HFFc6 (cell line): ENCODE results near the gene WSCD1. TPM values are rescaled to one million over a fixed set of nuclear protein-coding genes. Genes with fewer than 3 reads are reported as not detected.

Experiments
- DNase-seq: peaks from one replicate; pipeline ENCODE4 v3.0.0-alpha.2; 2018
- H3K27ac Mint-ChIP-seq: 2 replicates; pipeline ENCODE4 v1.8.0; 2020; ENCODE audit warnings: mild to moderate bottlenecking, mixed read lengths
- H3K27me3 Mint-ChIP-seq: 2 replicates; pipeline ENCODE4 v1.8.0; 2021; ENCODE audit warnings: mild to moderate bottlenecking, moderate library complexity, mixed read lengths; ENCODE audit not compliant: insufficient read depth
- H3K36me3 Mint-ChIP-seq: 2 replicates; pipeline ENCODE4 v1.8.0; 2021; ENCODE audit warnings: low read depth, mixed read lengths
- H3K4me1 Mint-ChIP-seq: 2 replicates; pipeline ENCODE4 v1.8.0; 2020; ENCODE audit warnings: low read depth, mixed read lengths
- H3K4me3 Mint-ChIP-seq: 2 replicates; pipeline ENCODE4 v1.8.0; 2020; ENCODE audit warnings: mild to moderate bottlenecking, moderate library complexity, mixed read lengths
- H3K9me3 Mint-ChIP-seq: 2 replicates; pipeline ENCODE4 v1.8.0; 2020; ENCODE audit warnings: mild to moderate bottlenecking, mixed read lengths
- total RNA-seq, 6 experiments: library from RNA; stranded (reverse); fragmentation: NEBNext Ultra II Directional; extraction: Animal tissue kit (Norgen Biotek cat#: 25700); gene quantifications; 2 replicates in 1 of 6; 3 replicates in 5 of 6; pipeline ENCODE4 v1.2.3, GENCODE V29; 2021
- TF ChIP-seq, protein P1 (sequence below): fragments of 200-600 bp; sonication (generic); IDR thresholded peaks from 2 replicates; pipeline ENCODE4 v1.5.0; 2021; ENCODE audit warnings: antibody characterized with exemption, mild to moderate bottlenecking

WSCD1 gene
- total RNA-seq, 6 experiments from 2014 or later = not detected

DNA sequence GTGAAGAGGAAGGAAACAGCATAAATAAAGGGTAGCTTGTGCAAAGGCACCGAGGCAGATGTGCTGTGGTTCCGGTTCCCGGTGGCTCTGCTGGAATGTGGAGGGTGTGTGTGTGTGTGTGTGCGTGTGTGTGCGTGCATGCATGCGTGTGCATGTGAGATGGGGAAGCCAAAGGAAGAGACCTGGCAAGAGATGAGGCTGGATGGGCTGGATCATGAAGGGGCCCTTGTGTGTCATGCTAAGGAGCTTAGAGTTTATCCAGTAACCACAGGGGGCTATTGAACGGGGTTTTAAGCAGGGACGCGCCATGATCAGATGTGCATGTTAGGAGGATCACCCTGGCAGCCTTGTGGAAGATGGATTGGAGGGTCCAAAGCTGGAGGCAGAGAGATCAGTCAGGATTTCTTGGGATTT is 8.3 kb downstream of the WSCD1 start:
- DNase-seq = no peak
- Mint-ChIP-seq H3K36me3 (no peaks in the 10 kb centered on the region), H3K4me1 (no peaks in the 10 kb centered on the region), H3K9me3 (no peaks in the 10 kb centered on the region), H3K4me3 (no peak overlapping the region), H3K27me3 (peaks cover 28% of the 10 kb centered on the region), H3K27ac (no peak overlapping the region)
- TF ChIP-seq, protein P1, sequence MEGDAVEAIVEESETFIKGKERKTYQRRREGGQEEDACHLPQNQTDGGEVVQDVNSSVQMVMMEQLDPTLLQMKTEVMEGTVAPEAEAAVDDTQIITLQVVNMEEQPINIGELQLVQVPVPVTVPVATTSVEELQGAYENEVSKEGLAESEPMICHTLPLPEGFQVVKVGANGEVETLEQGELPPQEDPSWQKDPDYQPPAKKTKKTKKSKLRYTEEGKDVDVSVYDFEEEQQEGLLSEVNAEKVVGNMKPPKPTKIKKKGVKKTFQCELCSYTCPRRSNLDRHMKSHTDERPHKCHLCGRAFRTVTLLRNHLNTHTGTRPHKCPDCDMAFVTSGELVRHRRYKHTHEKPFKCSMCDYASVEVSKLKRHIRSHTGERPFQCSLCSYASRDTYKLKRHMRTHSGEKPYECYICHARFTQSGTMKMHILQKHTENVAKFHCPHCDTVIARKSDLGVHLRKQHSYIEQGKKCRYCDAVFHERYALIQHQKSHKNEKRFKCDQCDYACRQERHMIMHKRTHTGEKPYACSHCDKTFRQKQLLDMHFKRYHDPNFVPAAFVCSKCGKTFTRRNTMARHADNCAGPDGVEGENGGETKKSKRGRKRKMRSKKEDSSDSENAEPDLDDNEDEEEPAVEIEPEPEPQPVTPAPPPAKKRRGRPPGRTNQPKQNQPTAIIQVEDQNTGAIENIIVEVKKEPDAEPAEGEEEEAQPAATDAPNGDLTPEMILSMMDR = no peak

DNA sequence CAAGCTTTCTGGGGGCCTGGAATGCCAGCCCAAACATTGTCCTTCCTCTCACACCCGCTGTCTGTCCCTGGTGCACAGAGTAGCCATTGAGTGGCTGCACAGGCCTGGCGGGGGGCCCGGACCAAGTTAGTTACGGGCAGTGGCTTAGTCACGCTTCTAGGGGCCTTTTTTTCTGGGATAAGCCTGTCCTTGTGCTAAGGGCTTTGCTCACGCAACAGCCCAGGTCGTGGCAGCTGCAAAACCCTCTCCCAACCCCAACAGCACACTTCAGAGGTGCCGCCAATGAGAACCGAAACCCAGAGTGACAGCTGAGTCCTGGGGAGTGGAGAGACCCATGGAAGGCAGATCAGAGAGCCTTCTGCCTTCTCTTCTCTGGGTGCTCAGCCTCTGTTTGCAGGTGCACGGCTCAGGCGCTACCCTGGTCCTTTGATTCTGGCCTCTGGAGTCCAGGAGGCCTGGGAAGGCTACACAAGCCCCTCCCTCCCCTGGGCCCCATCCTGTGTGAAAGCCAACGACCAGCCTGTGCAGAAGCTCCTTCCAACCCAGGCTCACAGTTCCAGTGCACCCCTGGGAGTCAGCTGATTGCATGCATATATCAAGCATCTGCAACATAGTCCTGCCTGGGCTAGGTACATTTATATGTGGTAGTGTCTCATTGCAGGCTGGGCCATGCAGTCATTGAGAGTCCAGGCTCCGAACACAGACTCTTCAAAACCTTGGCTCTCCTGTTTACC is 9.1 kb downstream of the WSCD1 start:
- Mint-ChIP-seq H3K36me3 (no peaks in the 10 kb centered on the region), H3K9me3 (no peaks in the 10 kb centered on the region), H3K4me1 (no peaks in the 10 kb centered on the region), H3K27ac (no peak overlapping the region), H3K27me3 (peaks cover 28% of the 10 kb centered on the region), H3K4me3 (no peak overlapping the region)
- DNase-seq = no peak
- TF ChIP-seq, protein P1 = no peak

DNA sequence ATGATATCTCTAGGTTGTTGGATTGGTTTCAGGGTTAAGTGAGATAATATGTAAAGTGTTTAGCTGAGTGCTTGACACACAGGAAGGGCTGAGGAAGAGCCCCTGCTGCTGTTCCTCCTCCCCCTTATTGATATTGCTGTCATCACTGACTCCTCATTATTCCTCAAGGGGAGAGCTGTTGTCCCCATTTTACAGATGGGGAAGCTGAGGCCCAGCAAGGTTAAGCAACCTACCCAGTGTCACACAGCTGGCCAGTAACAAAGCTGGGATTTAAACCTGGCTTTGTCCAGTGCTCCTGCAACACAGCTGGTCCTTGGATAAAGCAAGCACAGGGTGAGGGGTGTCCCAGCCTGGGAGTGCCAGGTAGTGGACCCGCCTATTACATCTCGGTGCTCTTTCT is 9.8 kb downstream of the WSCD1 start:
- Mint-ChIP-seq H3K9me3 (no peaks in the 10 kb centered on the region), H3K27ac (no peak overlapping the region), H3K4me3 (no peak overlapping the region), H3K36me3 (no peaks in the 10 kb centered on the region), H3K4me1 (no peaks in the 10 kb centered on the region), H3K27me3 (peaks cover 32% of the 10 kb centered on the region)
- no peak for DNase-seq
- TF ChIP-seq, protein P1 = no peak

DNA sequence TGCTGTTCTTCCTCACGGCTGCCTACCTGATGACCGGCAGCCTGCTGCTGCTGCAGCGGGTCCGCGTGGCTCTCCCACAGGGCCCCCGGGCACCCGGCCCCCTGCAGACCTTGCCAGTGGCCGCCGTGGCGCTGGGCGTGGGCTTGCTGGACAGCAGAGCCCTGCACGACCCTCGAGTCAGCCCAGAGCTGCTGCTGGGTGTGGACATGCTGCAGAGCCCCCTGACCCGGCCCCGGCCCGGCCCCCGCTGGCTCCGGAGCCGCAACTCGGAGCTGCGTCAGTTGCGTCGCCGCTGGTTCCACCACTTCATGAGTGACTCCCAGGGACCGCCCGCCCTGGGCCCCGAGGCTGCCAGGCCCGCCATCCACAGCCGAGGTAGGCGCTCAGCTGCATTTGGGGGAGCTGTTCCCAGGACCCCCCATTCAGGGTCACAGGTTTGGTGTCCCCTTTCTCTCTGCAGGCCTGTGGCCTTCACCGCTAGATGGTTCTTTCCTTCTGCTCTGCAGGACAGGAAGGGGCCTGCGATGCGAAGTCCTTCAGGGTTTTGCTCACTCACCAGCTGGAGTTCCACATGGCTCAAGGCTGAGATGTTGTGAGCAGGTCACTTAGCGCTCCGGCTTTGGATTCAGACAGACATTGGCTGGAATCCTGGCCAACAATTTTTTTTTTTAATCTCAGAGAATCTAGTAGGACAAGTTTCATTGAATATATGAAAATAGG is 10.7 kb downstream of the WSCD1 start:
- TF ChIP-seq, protein P1 = no peak
- DNase-seq = no peak
- Mint-ChIP-seq H3K36me3 (no peaks in the 10 kb centered on the region), H3K4me1 (no peaks in the 10 kb centered on the region), H3K27me3 (peaks cover 30% of the 10 kb centered on the region), H3K9me3 (no peaks in the 10 kb centered on the region), H3K27ac (no peak overlapping the region), H3K4me3 (no peak overlapping the region)

DNA sequence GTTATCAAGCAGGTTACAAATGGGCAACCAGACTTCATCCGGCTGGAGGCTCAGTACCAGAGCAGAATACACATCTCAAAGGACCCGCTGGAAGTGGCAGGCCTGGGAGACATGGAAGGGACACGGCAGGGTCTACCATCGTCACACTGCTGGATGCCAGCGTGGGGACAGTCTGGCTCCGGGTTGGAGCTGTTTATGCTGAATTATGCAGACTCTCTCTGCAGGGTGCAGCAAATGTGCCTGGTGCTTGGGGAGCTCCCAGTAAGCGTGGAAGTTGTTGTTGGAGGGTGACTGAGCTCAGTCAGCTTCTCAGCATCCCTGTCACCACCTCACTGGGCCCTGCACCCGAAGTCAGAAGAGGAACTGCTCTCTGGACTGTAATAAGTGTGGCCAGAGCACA is 12.2 kb downstream of the WSCD1 start:
- Mint-ChIP-seq H3K36me3 (no peaks in the 10 kb centered on the region), H3K27me3 (peaks cover 27% of the 10 kb centered on the region), H3K4me3 (no peak overlapping the region), H3K27ac (no peak overlapping the region), H3K4me1 (no peaks in the 10 kb centered on the region), H3K9me3 (no peaks in the 10 kb centered on the region)
- DNase-seq = no peak
- TF ChIP-seq, protein P1 = no peak
